ENCODE data around the gene TAF6.

The TAF6 gene

GRCh38 chr7:100119072-100119969 lies at the start of gene TAF6, which contains the start of gene CNPY4:
Gene TAF6 (minus strand): TSS chr7:100119358. CDS start chr7:100114209, 5,149 bp downstream.
Gene CNPY4 (plus strand): TSS chr7:100119634. CDS start chr7:100119745, 111 bp downstream.
- DNase-seq, result peak; percentile 92

DNA sequence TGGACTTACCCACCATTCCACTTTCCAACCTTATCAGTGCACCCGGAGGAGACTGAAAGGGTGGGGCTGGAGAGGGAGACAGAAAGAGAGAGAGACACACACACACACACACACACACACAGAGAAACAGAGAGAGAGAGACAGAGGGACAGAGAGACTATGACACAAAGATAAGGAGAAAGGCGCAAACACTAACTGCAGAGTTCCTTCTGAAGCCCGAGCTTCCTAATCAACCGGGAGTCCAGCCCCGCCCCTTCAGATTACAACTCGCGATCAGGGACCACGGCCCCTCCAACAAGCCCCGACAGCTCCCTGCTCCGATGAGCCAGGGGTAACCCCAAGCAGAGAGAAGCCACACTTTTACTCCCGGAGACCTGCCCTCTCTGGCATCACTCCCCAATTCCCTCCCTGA lies 48.8 kb upstream of the TAF6 start:
- DNase-seq, result no peak

DNA sequence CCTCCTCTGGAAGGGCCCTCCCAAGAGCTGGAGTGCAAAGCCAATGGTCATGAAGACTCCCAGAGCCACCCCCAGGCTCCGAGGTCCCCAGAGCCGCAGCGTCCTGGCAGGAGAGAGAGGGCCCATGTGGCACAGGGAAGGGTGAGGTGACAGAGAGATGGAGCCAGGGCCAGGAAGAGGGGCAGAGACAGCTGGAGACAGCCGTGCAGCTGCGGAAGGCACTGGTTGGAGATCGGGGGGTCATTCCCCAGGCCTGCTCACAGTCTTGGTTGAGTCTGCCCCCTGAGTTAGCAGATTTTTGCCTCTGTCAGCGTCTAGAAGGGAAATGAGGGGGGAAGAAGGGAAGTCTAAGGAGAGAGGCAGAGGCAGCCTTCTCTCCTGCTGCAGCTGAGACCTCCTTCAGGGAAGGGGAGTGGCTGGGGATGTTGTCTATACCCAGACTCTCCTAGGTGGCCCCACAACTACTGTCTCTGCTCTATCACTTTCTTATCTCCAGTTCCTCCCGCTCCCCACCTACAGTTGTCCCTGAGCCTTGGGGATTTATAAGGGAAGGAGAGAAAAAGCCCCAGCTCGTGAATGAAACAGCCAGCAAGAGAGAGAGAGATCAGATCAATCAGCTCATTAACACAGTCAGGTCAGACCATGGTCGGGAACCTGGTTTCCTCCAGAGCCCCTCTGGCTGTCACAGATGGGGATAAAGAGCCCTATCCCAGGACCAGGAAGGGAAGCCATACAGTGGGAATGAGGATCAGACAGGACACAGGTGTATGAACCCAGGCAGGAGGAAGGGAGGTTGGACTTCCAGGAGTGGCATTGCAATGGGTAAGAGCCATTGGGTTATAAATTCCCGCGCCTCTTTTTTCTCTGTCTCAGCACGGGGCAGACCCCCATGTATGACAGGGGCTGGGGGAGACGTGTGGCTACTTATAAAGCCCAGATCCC lies 48.1 kb upstream of the TAF6 start:
- no peak for DNase-seq

- DNase-seq, result no peak
Observed at GRCh38 chr7:100166317-100166940, 47.3 kb upstream of the TAF6 start.

DNA sequence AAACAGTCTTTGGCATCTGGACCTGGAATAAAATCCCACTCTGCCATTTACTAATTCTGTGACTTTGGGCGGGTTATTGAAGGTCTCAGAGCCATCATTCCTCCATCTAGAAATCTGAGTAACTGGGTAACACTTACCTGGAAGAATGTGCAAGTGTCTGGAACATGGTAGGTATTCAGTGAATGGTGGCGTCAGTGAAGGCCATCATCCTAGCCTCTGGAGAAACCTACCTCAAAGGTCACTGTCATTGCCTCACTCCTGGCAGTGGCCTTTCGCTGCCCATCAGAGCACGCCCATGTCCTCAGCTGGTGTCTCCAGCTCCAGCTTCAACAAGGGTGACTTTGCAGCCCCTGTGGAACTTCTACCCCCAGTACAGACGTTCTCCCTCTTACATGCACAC lies 44.7 kb upstream of the TAF6 start:
- no peak for DNase-seq

GRCh38 chr7:100163006-100163531 lies 43.9 kb upstream of the TAF6 start:
- no peak for DNase-seq

GRCh38 chr7:100160067-100160466 lies 40.9 kb upstream of the TAF6 start:
- DNase-seq, result no peak

DNA sequence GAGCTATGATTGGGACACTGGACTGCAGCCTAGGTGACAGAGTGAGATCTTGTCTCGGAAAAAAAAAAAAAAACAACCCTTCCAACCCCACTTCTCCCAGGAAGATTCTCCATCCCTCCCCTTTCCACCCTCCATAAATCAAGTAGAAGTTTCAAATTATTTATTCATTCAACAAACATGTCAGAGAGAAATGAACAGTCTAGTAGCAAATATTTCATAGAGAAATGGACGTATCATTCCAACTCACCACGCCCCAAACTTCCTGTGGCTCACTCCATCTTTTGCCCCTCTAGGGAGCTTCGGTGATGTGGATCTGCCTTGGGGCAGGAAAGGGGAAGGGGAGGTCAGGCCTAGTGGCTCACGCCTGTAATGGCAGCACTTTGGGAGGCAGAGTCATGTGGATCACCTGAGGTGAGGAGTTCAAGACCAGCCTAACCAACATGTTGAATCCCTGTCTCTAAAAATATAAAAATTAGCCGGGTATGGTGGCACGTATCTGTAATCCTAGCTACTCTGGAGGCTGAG lies 40.0 kb upstream of the TAF6 start:
- DNase-seq, result no peak

- peak; percentile 53 for DNase-seq
Observed at GRCh38 chr7:100158229-100159098, 39.3 kb upstream of the TAF6 start, which contains the start of gene TRAPPC14. Gene TRAPPC14 (minus strand): TSS chr7:100158723. CDS start chr7:100158499, 224 bp downstream.

DNA sequence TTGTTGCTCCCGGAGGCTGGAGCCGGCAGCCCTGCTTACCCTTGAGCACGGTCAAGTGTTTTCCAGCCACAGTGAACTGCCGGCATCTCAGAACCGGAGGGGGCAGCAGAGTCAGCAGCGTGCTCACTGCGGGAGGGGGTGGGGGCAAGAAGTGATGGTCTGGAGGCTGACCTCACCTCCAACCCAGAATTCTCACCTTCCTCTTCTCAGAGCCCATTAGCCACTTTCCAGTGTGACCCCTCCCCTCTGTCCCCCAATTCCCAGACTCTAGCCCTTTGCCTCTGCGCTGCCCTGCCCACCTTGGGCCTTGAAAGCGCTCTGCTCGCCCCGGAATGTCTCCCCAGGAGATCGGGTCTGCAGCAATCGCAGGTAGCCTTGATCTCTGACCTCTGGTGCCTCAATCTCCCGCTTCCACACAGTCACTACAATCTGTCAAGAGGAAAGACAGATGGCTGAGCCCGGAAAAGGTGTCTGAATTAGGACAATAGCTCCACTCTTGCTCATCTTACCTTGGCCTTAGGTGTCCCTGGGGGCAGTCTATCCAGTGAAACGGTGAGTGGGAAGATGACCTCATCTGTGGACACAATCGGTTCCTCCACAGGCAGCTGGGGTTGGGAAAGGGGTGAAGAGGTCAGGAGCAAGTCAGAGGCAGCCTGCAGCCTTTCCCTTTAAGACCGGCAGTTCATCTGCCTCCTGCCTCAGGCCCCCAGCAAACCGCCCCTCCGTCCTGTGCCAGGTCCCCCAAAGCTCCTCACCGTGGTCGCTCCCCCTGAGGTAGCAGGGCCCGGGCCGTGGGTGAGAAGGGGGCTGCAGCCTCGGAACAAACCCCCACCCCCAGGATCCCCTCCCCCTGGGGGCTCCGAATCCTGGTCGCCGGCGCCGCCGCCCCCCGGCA lies 38.4 kb upstream of the TAF6 start:
- DNase-seq, result no peak

DNA sequence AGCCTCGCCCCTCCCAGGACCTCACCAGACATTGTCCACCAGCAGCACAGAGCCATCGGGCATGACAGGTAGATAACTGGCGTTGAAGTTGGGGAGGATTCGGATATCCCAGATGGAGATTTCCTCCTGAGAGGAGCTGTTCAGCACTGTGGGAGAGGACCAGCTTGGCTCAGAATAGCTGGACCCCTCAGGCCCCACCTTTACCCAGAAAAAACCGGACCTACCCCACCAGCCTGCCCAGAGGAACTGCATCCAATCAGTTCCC lies 37.8 kb upstream of the TAF6 start:
- DNase-seq, result no peak

- DNase-seq, result no peak
Observed at GRCh38 chr7:100156331-100157068, 37.3 kb upstream of the TAF6 start.

GRCh38 chr7:100155553-100156317 lies 36.6 kb upstream of the TAF6 start:
- DNase-seq, result no peak

GRCh38 chr7:100154651-100155491 lies 35.7 kb upstream of the TAF6 start:
- DNase-seq, result no peak

DNA sequence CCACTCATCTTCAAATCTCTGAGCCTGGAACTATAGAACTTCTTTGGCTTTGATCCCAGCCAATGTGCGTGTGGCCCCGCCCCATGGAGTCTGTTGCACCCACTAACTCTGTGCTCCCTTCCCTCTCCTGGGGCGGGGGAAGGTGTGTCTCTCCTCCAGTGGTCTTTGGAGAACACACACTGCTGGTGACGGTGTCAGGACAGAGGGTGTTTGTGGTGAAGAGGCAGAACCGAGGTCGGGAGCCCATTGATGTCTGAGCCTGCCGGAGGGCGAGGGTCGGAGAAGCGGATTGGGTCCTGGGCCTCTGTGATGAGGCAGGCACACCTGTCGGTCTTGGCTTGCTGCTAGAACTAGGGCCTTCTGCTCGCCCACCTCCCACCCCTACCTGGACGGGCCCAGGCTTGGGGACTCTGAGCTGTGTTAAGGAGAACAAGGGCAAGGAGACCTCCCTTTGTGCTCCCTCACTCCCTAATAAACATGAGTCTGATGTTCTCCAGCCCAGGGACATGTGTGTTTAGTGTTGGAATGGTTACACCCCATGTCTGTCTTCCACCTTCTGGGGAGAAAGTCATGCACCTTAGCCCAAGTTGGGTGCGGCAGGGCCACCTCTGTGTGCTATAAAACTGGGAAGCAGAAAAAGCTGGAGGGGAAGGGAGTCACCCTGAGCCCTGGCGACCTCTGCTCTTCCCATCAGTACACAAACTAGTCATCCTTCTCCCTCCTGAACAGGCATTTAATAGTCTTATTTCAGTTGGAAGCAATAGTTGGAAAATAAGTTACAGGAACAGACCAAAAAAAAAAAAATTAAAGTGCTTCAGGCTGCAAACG lies 34.8 kb upstream of the TAF6 start:
- no peak for DNase-seq

DNA sequence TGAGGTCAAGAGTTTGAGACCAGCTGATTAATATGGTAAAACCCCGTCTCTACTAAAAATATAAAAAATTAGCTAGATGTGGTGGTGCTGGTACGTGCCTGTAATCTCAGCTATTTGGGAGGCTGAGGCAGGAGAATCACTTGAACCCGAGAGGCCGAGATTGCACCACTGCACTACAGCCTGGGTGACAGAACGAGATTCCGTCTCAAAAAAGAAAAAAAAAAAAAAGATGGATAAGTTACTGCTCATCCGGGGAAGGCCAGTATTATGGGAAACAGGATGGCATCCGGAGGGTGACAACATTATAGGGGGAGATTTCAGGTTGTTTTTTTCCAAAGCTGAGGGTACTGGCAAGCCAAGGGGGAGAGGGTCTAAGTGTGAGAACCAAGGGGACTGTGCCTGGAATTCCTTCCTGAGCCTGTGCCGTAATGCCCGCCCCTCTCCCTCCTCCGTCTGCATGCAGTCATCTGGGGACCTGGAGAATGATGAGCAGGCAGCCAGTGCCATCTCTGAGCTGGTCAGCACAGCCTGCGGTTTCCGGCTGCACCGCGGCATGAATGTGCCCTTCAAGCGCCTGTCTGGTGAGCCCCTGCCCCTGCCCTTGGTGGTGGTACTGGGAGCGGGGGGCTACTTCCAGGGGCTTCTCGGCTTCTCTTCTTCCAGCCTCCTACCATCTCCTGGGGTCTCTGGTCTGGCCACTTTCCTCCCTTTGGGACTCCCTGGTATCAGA lies 33.9 kb upstream of the TAF6 start:
- no peak for DNase-seq

Measured in amniotic stem cell (primary cell).